K562 (cell line): ENCODE data around the gene GAL3ST1. TPM values are rescaled to one million over a fixed set of nuclear protein-coding genes. Genes with fewer than 3 reads are reported as not detected.

Source experiments
- BCL6 ChIP-seq: fragments of 250-450 bp; sonication (Bioruptor Pico); IDR thresholded peaks from 2 replicates; pipeline ENCODE4 v1.4.0; 2020
- CHD2 ChIP-seq: IDR thresholded peaks from 2 replicates; pipeline ENCODE4 v1.6.1; 2011; ENCODE audit warnings: low read depth, low read length
- CREM ChIP-seq: IDR thresholded peaks from 2 replicates; pipeline ENCODE4 v1.6.1; 2014; ENCODE audit warnings: antibody characterized with exemption, low read depth
- KDM2B ChIP-seq: fragments of 250-450 bp; sonication (Bioruptor Pico); IDR thresholded peaks from 2 replicates; pipeline ENCODE4 v1.8.0; 2021; ENCODE audit warnings: mild to moderate bottlenecking, moderate library complexity
- MEF2A ChIP-seq: IDR thresholded peaks from 2 replicates; pipeline ENCODE4 v1.6.1; 2011; ENCODE audit warnings: low read depth, mild to moderate bottlenecking, low read length, moderate library complexity; ENCODE audit not compliant: control insufficient read depth
- MTA1 ChIP-seq: fragments of 450-650 bp; IDR thresholded peaks from 2 replicates; pipeline ENCODE4 v1.6.1; 2017; ENCODE audit warnings: borderline replicate concordance
- NFIC ChIP-seq: fragments of 450-650 bp; IDR thresholded peaks from 2 replicates; pipeline ENCODE4 v1.6.1; 2017; ENCODE audit warnings: mild to moderate bottlenecking, inconsistent platforms
- POLR2G ChIP-seq: fragments of 200-400 bp; formaldehyde crosslinking; IDR thresholded peaks from 2 replicates; pipeline ENCODE4 v1.6.1; 2017; ENCODE audit warnings: low read depth, mild to moderate bottlenecking, antibody characterized with exemption, low read length, moderate library complexity
- SRSF7 ChIP-seq: fragments of 200-400 bp; formaldehyde crosslinking; optimal IDR thresholded peaks from 2 replicates; pipeline ENCODE3; 2017; ENCODE audit warnings: mild to moderate bottlenecking, low read depth, low read length
- TAF9B ChIP-seq: fragments of 450-650 bp; IDR thresholded peaks from 2 replicates; pipeline ENCODE4 v1.6.1; 2018; ENCODE audit warnings: mild to moderate bottlenecking; ENCODE audit not compliant: partially characterized antibody
- TCF15 ChIP-seq: fragments of 250-450 bp; sonication (Bioruptor Pico); IDR thresholded peaks from 2 replicates; pipeline ENCODE4 v1.8.0; 2022; ENCODE audit warnings: moderate library complexity, mild to moderate bottlenecking, inconsistent platforms
- YY1 ChIP-seq, 3 experiments: IDR thresholded peaks; 2 replicates each; pipeline ENCODE4 v1.6.1; 2011; ENCODE audit warnings: low read length in 2 of 3, mild to moderate bottlenecking in 2 of 3, moderate library complexity in 2 of 3, borderline replicate concordance in 1 of 3, control low read depth in 1 of 3, low read depth in 1 of 3; ENCODE audit not compliant: insufficient read depth in 3 of 3, insufficient replicate concordance in 2 of 3, control insufficient read depth in 1 of 3, insufficient read length in 1 of 3; ENCODE audit errors: extremely low read depth in 1 of 3
- ZNF133 ChIP-seq: fragments of 250-450 bp; sonication (Bioruptor Pico); IDR thresholded peaks from 2 replicates; pipeline ENCODE4 v1.4.0; 2020; ENCODE audit warnings: mild to moderate bottlenecking
- ZSCAN32 ChIP-seq: fragments of 450-650 bp; formaldehyde crosslinking; IDR thresholded peaks from 2 replicates; pipeline ENCODE4 v1.4.0; 2020; ENCODE audit warnings: mild to moderate bottlenecking, moderate library complexity
- polyA plus RNA-seq, 8 experiments: library from polyadenylated mRNA; depleted of rRNA in 4 of 8; stranded (reverse) in 5 of 8; unstranded in 3 of 8; fragments of >200 nt; fragmentation: Nextera tagmentation in 2 of 8; fragmentation: Illumina TruSeq in 1 of 8; extraction: Ambion mirVana in 2 of 8; extraction: Trizol in 1 of 8; gene quantifications; 2 replicates each; pipeline versions ENCODE4 v1.2.1 to v1.2.3, GENCODE V29; 2011 to 2014; ENCODE audit warnings: inconsistent platforms in 1 of 8, missing spikeins in 1 of 8
- total RNA-seq, 7 experiments: library from RNA; depleted of rRNA in 6 of 7; stranded (reverse); fragments of >200 nt in 6 of 7; fragmentation: Illumina TruSeq in 2 of 7; extraction: Trizol in 2 of 7; gene quantifications; 2 replicates each; pipeline versions ENCODE4 v1.2.1 to v1.2.3, GENCODE V29; 2011 to 2021; ENCODE audit warnings: low replicate concordance in 1 of 7
- TF ChIP-seq, protein P1 (sequence below): fragments of 250-450 bp; sonication (Bioruptor Pico); IDR thresholded peaks from 2 replicates; pipeline ENCODE4 v1.8.0; 2021; ENCODE audit warnings: mild to moderate bottlenecking, moderate library complexity
- TF ChIP-seq, protein P2 (sequence below): fragments of 250-450 bp; sonication (Bioruptor Pico); IDR thresholded peaks from 2 replicates; pipeline ENCODE4 v1.4.0; 2020
- TF ChIP-seq, protein P3 (sequence below): fragments of 250-450 bp; sonication (Bioruptor Pico); IDR thresholded peaks from 2 replicates; pipeline ENCODE4 v1.4.0; 2020; ENCODE audit warnings: borderline replicate concordance
- TF ChIP-seq, protein P4 (sequence below): conservative IDR thresholded peaks from 2 replicates; pipeline ENCODE4 v1.6.1; 2011; ENCODE audit warnings: low read depth, mild to moderate bottlenecking, low read length; ENCODE audit not compliant: control insufficient read depth

GAL3ST1 gene
- total and polyA plus RNA-seq, 9 of the 15 experiments (the other 6 are each of a cell fraction or from before 2014, with no cell fraction given) = 0.03 to 1.9 (median 0.33) TPM; not detected in 1

GRCh38 chr22:30609260-30610185 lies 35.1 kb upstream of the GAL3ST1 start (continued):
- TF ChIP-seq, protein P1, sequence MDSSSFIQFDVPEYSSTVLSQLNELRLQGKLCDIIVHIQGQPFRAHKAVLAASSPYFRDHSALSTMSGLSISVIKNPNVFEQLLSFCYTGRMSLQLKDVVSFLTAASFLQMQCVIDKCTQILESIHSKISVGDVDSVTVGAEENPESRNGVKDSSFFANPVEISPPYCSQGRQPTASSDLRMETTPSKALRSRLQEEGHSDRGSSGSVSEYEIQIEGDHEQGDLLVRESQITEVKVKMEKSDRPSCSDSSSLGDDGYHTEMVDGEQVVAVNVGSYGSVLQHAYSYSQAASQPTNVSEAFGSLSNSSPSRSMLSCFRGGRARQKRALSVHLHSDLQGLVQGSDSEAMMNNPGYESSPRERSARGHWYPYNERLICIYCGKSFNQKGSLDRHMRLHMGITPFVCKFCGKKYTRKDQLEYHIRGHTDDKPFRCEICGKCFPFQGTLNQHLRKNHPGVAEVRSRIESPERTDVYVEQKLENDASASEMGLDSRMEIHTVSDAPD (CRISPR knock-in tag) = no peak
- TF ChIP-seq ZNF133 (CRISPR knock-in tag) (no peak), ZSCAN32 (CRISPR knock-in tag) (no peak), CHD2 (no peak), SRSF7 (no peak), TCF15 (CRISPR knock-in tag) (no peak), POLR2G (no peak), KDM2B (CRISPR knock-in tag) (no peak), NFIC (no peak), MTA1 (no peak), BCL6 (CRISPR knock-in tag) (no peak), CREM (0 out of 2 replicates have a peak, but pooled peaks have one; percentile 23), MEF2A (no peak), YY1 (IDR thresholded peaks at IDR 0.05; ENCODE audit: borderline replicate concordance in 1 of 3, control insufficient read depth in 1 of 3, extremely low read depth in 1 of 3, insufficient read depth in 3 of 3, insufficient read length in 1 of 3, insufficient replicate concordance in 2 of 3, low read depth in 1 of 3, low read length in 2 of 3) (no peak), TAF9B (peak; percentile 77)
- TF ChIP-seq, protein P2, sequence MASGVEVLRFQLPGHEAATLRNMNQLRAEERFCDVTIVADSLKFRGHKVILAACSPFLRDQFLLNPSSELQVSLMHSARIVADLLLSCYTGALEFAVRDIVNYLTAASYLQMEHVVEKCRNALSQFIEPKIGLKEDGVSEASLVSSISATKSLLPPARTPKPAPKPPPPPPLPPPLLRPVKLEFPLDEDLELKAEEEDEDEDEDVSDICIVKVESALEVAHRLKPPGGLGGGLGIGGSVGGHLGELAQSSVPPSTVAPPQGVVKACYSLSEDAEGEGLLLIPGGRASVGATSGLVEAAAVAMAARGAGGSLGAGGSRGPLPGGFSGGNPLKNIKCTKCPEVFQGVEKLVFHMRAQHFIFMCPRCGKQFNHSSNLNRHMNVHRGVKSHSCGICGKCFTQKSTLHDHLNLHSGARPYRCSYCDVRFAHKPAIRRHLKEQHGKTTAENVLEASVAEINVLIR (CRISPR knock-in tag) = no peak
- TF ChIP-seq, protein P3, sequence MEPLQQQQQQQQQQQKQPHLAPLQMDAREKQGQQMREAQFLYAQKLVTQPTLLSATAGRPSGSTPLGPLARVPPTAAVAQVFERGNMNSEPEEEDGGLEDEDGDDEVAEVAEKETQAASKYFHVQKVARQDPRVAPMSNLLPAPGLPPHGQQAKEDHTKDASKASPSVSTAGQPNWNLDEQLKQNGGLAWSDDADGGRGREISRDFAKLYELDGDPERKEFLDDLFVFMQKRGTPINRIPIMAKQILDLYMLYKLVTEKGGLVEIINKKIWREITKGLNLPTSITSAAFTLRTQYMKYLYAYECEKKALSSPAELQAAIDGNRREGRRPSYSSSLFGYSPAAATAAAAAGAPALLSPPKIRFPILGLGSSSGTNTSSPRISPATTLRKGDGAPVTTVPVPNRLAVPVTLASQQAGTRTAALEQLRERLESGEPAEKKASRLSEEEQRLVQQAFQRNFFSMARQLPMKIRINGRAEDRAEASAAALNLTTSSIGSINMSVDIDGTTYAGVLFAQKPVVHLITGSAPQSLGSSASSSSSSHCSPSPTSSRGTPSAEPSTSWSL = no peak
- TF ChIP-seq, protein P4, sequence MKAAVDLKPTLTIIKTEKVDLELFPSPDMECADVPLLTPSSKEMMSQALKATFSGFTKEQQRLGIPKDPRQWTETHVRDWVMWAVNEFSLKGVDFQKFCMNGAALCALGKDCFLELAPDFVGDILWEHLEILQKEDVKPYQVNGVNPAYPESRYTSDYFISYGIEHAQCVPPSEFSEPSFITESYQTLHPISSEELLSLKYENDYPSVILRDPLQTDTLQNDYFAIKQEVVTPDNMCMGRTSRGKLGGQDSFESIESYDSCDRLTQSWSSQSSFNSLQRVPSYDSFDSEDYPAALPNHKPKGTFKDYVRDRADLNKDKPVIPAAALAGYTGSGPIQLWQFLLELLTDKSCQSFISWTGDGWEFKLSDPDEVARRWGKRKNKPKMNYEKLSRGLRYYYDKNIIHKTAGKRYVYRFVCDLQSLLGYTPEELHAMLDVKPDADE = no peak
